ENCODE measurements around the gene ZCCHC7.
"Not testable (repeated sequence)": the region's sequence is repeated elsewhere in the genome, so short reads cannot be mapped to it uniquely, and the experiment has no call there.

The ZCCHC7 gene

GRCh38 chr9:37390759-37391158 lies 270.4 kb downstream of the ZCCHC7 start:
- H3K27ac ChIP-seq, result no peak overlapping the region
- no peak for TF ChIP-seq ZFX (IDR thresholded peaks at IDR 0.05)
- peak; percentile 74 for TF ChIP-seq CTCF (conservative IDR thresholded peaks at IDR 0.05)

GRCh38 chr9:37392272-37392671 lies 271.9 kb downstream of the ZCCHC7 start:
- TF ChIP-seq ZFX (IDR thresholded peaks at IDR 0.05) (no peak), CTCF (conservative IDR thresholded peaks at IDR 0.05) (no peak)
- no peak overlapping the region for H3K27ac ChIP-seq

- TF ChIP-seq CTCF (conservative IDR thresholded peaks at IDR 0.05) (no peak), ZFX (IDR thresholded peaks at IDR 0.05) (no peak)
- no peak overlapping the region for H3K27ac ChIP-seq
Observed at GRCh38 chr9:37395229-37395628, 274.9 kb downstream of the ZCCHC7 start.

- H3K27ac ChIP-seq, result no peak overlapping the region
- TF ChIP-seq CTCF (conservative IDR thresholded peaks at IDR 0.05) (no peak), ZFX (IDR thresholded peaks at IDR 0.05) (no peak)
Observed at GRCh38 chr9:37395663-37396062, 275.3 kb downstream of the ZCCHC7 start.

- not testable (repeated sequence) for H3K27ac ChIP-seq
Observed at GRCh38 chr9:37397948-37398347, 277.6 kb downstream of the ZCCHC7 start.

GRCh38 chr9:37398464-37399025 lies 278.2 kb downstream of the ZCCHC7 start:
- TF ChIP-seq ZFX (IDR thresholded peaks at IDR 0.05), result no peak
- no peak for TF ChIP-seq CTCF (conservative IDR thresholded peaks at IDR 0.05)
- H3K27ac ChIP-seq, result no peak overlapping the region

GRCh38 chr9:37399336-37399735 lies 279.0 kb downstream of the ZCCHC7 start:
- TF ChIP-seq CTCF (conservative IDR thresholded peaks at IDR 0.05) (no peak), ZFX (IDR thresholded peaks at IDR 0.05) (no peak)
- H3K27ac ChIP-seq, result no peak overlapping the region

GRCh38 chr9:37404590-37404989 lies 284.2 kb downstream of the ZCCHC7 start:
- TF ChIP-seq CTCF (conservative IDR thresholded peaks at IDR 0.05) (no peak), ZFX (IDR thresholded peaks at IDR 0.05) (no peak)
- H3K27ac ChIP-seq, result no peak overlapping the region

All from C4-2B (cell line).